HepG2 (cell line): Measurements from ENCODE around the gene LDB2. TPM values are rescaled to one million over a fixed set of nuclear protein-coding genes. Genes with fewer than 3 reads are reported as not detected.
A peak's percentile ranks its signal among the peaks of the same experiment; 100 is the strongest.

Experiments used
- ATAC-seq: fragments of 200-7000 bp; cut with Tn5 transposase; 3 replicates; pipeline ENCODE4 v1.9.1; 2020; ENCODE audit warnings: mild to moderate bottlenecking, moderate library complexity
- BruUV-seq: library from RNA; stranded (reverse); fragments of 400-500 nt; replicated peaks from 2 replicates; lab custom pipeline; 2021; lab: Mats Ljungman, UMichigan
- CTCF ChIA-PET: fragments of 300-600 bp; formaldehyde crosslinking; extraction: SDS; loops from one replicate; lab custom pipeline; 2021; ENCODE audit warnings: low total read pairs, inconsistent platforms, low intra/inter-chr PET ratio; lab: Yijun Ruan, JAX
- POLR2A ChIA-PET: fragments of 350-600 bp; sonication (Branson Sonifier 250); formaldehyde crosslinking; loops from one replicate; lab custom pipeline; 2020; ENCODE audit warnings: antibody characterized with exemption, inconsistent platforms; lab: Yijun Ruan, JAX
- DNase-seq: peaks from one replicate; pipeline ENCODE4 v3.0.0-alpha.2; 2015; ENCODE audit warnings: low spot score
- FAIRE-seq: peaks from 3 replicates; lab custom pipeline; 2011; peaks lifted over from hg19 to GRCh38; lab: Jason Lieb, UNC
- H2AFZ ChIP-seq: one replicate; pipeline ENCODE4 v1.6.1; 2011; ENCODE audit warnings: low read length, inconsistent platforms
- H3K27ac ChIP-seq: fragments of 300-600 bp; 3 replicates; pipeline ENCODE4 v1.8.0; 2011; ENCODE audit warnings: mixed run types, mild to moderate bottlenecking, mixed read lengths, low read length, inconsistent platforms; ENCODE audit not compliant: insufficient read depth; ENCODE audit errors: extremely low read length
- H3K27me3 ChIP-seq, 2 experiments: fragments of 200-600 bp in 1 of 2; 2 replicates in 1 of 2; 3 replicates in 1 of 2; pipeline versions ENCODE4 v1.6.0 to v1.8.0; 2011; ENCODE audit warnings: low read length in 2 of 2, mild to moderate bottlenecking in 2 of 2, moderate library complexity in 2 of 2, inconsistent platforms in 1 of 2; ENCODE audit not compliant: insufficient read depth in 2 of 2, control insufficient read depth in 1 of 2
- H3K36me3 ChIP-seq, 2 experiments: fragments of 200-600 bp in 1 of 2; replicated peaks in 1 of 2; 2 replicates in 1 of 2; 3 replicates in 1 of 2; pipeline versions ENCODE4 v1.5.1 to v1.8.0; 2011; ENCODE audit warnings: low read length in 2 of 2, inconsistent platforms in 1 of 2; ENCODE audit not compliant: insufficient read depth in 2 of 2, control insufficient read depth in 1 of 2
- H3K4me1 ChIP-seq: 2 replicates; pipeline ENCODE4 v1.5.1; 2012; ENCODE audit warnings: low read length, inconsistent platforms; ENCODE audit not compliant: insufficient read depth
- H3K4me2 ChIP-seq: 2 replicates; pipeline ENCODE4 v1.6.0; 2011; ENCODE audit warnings: low read depth, low read length, inconsistent platforms
- H3K4me3 ChIP-seq, 3 experiments: fragments of 200-600 bp in 1 of 3; sonication (generic), shearing (Covaris generic) in 1 of 3; replicated peaks in 1 of 3; 2 replicates each; pipeline ENCODE4 v1.5.1; 2011 to 2016; ENCODE audit warnings: low read length in 3 of 3, inconsistent platforms in 2 of 3, low read depth in 2 of 3, mild to moderate bottlenecking in 2 of 3, control low read depth in 1 of 3, mixed read lengths in 1 of 3; ENCODE audit not compliant: insufficient read depth in 1 of 3
- H3K79me2 ChIP-seq: one replicate; pipeline ENCODE4 v1.6.1; 2011; ENCODE audit warnings: low read length, inconsistent platforms; ENCODE audit not compliant: insufficient read depth
- H3K9ac ChIP-seq: 2 replicates; pipeline ENCODE4 v1.6.0; 2011; ENCODE audit warnings: mild to moderate bottlenecking, low read depth, low read length, inconsistent platforms; ENCODE audit not compliant: insufficient read depth
- H3K9me3 ChIP-seq: 2 replicates; pipeline ENCODE4 v1.5.1; 2012; ENCODE audit warnings: mild to moderate bottlenecking, low read length
- H4K20me1 ChIP-seq: 2 replicates; pipeline ENCODE4 v1.6.0; 2011; ENCODE audit warnings: inconsistent platforms, mild to moderate bottlenecking, low read length, moderate library complexity; ENCODE audit not compliant: insufficient read depth
- ARID5B ChIP-seq: IDR thresholded peaks from 2 replicates; pipeline ENCODE4 v1.4.0; 2020; ENCODE audit warnings: mild to moderate bottlenecking, missing genetic modification reagents
- HDAC2 ChIP-seq: sonication (generic); formaldehyde crosslinking; IDR thresholded peaks from 2 replicates; pipeline ENCODE4 v1.4.0; 2020; ENCODE audit warnings: missing genetic modification reagents
- HIC2 ChIP-seq: sonication (generic); formaldehyde crosslinking; IDR thresholded peaks from 2 replicates; pipeline ENCODE4 v1.9.0; 2022; ENCODE audit warnings: low read depth, missing genetic modification reagents
- HNF4G ChIP-seq, 2 experiments: sonication (generic) in 1 of 2; formaldehyde crosslinking in 1 of 2; IDR thresholded peaks; 2 replicates each; pipeline versions ENCODE4 v1.4.0 to v1.6.1; 2011 to 2020; ENCODE audit warnings: borderline replicate concordance in 2 of 2, low read depth in 2 of 2, mild to moderate bottlenecking in 2 of 2, low read length in 1 of 2, missing genetic modification reagents in 1 of 2, moderate library complexity in 1 of 2
- IKZF4 ChIP-seq: sonication (generic); formaldehyde crosslinking; IDR thresholded peaks from 2 replicates; pipeline ENCODE4 v1.5.1; 2020; ENCODE audit warnings: borderline replicate concordance, mild to moderate bottlenecking, low read depth, missing genetic modification reagents; ENCODE audit errors: not compliant biosample characterization
- MIER2 ChIP-seq: IDR thresholded peaks from 2 replicates; pipeline ENCODE4 v1.6.1; 2016; ENCODE audit warnings: missing biosample characterization, missing genetic modification reagents
- MTF1 ChIP-seq: sonication (generic); formaldehyde crosslinking; IDR thresholded peaks from 2 replicates; pipeline ENCODE4 v1.5.0; 2020; ENCODE audit warnings: missing genetic modification reagents
- PAXIP1 ChIP-seq: sonication (generic); formaldehyde crosslinking; conservative IDR thresholded peaks from 2 replicates; pipeline ENCODE4 v1.4.0; 2020; ENCODE audit warnings: mild to moderate bottlenecking, missing genetic modification reagents, moderate library complexity
- RARA ChIP-seq: IDR thresholded peaks from 2 replicates; pipeline ENCODE4 v1.6.1; 2016; ENCODE audit warnings: missing genetic modification reagents, missing compliant biosample characterization
- RCOR2 ChIP-seq: IDR thresholded peaks from 2 replicates; pipeline ENCODE4 v1.6.1; 2016; ENCODE audit warnings: missing biosample characterization, missing genetic modification reagents
- ZBTB34 ChIP-seq: sonication (generic); formaldehyde crosslinking; IDR thresholded peaks from 2 replicates; pipeline ENCODE4 v1.8.0; 2022; ENCODE audit warnings: mild to moderate bottlenecking, missing genetic modification reagents
- ZBTB38 ChIP-seq: sonication (generic); formaldehyde crosslinking; IDR thresholded peaks from 2 replicates; pipeline ENCODE4 v1.5.1; 2020; ENCODE audit warnings: mild to moderate bottlenecking, missing genetic modification reagents
- WGBS: methylation state at CpG from one replicate; pipeline ENCODE4 v1.1.6; 2017; ENCODE audit warnings: low lambda C conversion rate; 5-methylcytosine and 5-hydroxymethylcytosine counted together
- in situ Hi-C: cut with HindIII; loops from 2 replicates; pipeline ENCODE4 v1.10.0; 2017; ENCODE audit warnings: low pct_unique_long_range_greater_than_20kb; ENCODE audit not compliant: extremely low pct_ligation_motif_present
- intact Hi-C: fragments of 100-400 bp; cut with micrococcal nuclease; formaldehyde crosslinking; loops from one replicate; pipeline ENCODE4 v1.10.0; 2022; ENCODE audit not compliant: unreplicated experiment
- polyA plus RNA-seq, 8 experiments: library from polyadenylated mRNA; depleted of rRNA in 3 of 8; stranded (reverse) in 7 of 8; unstranded in 1 of 8; fragments of >200 nt; fragmentation: Illumina TruSeq in 4 of 8; extraction: Trizol in 4 of 8; gene quantifications; 2 replicates each; pipeline versions ENCODE4 v1.2.1 to v1.2.3, GENCODE V29; 2011 to 2016; ENCODE audit warnings: low read depth in 4 of 8, missing spikeins in 1 of 8, mixed read lengths in 1 of 8; ENCODE audit not compliant: insufficient read depth in 1 of 8
- total RNA-seq, 5 experiments: library from RNA; depleted of rRNA; stranded (reverse); fragments of >200 nt; fragmentation: Illumina TruSeq; extraction: Trizol; gene quantifications; 2 replicates each; pipeline ENCODE4 v1.2.3, GENCODE V29; 2016; ENCODE audit warnings: low read depth in 1 of 5

Gene LDB2
- total and polyA plus RNA-seq, 2 of the 13 experiments (the other 11 are each of a cell fraction or from before 2014, with no cell fraction given), result not detected

GRCh38 chr4:16824278-16824806 is 74.1 kb downstream of the LDB2 start:
- H3K79me2 ChIP-seq, result no peaks in the 10 kb centered on the region
- ChIA-PET POLR2A (interaction anchor here (1.0 to 1.7 kb wide), 2 partner anchors 9 to 12 kb away, joined by 4 to 13 read pairs; no protein-coding TSS in a partner anchor), CTCF (no interaction called here)
- no peak overlapping the region; the same call in 1 of the 2 replicates for H3K9ac ChIP-seq
- 33% methylated on average over 4 of the region's 4 CpGs for whole genome bisulfite sequencing
- peak overlapping the region in 1 of 3 experiments; percentile 34; a peak in 1 of 6 replicates for H3K4me3 ChIP-seq
- in situ Hi-C loops, result no loop called here
- DNase-seq (peak; percentile 89), ATAC-seq (peak; percentile 96), FAIRE-seq (peak; percentile 92)
- BruUV-seq, result no TSS peak
- no peaks in the 10 kb centered on the region for H3K27me3 ChIP-seq
- peak overlapping the region; percentile 63 for H3K27ac ChIP-seq
- no peaks in the 10 kb centered on the region for H3K36me3 ChIP-seq
- H3K4me1 ChIP-seq, result peaks cover 50% of the 10 kb centered on the region
- H3K9me3 ChIP-seq, result no peaks in the 10 kb centered on the region
- H4K20me1 ChIP-seq, result no peaks in the 10 kb centered on the region
- intact Hi-C loops, result loop anchor here (1.0 kb wide), 1 partner anchor 12 kb away; no protein-coding TSS in a partner anchor
- H3K4me2 ChIP-seq, result peak overlapping the region; percentile 45
- H2AFZ ChIP-seq, result no peak overlapping the region
- no peak for TF ChIP-seq HIC2 (CRISPR knock-in tag)
- no peak for TF ChIP-seq IKZF4 (CRISPR knock-in tag)
- 0 out of 2 replicates have a peak, but pooled peaks have one; percentile 34 for TF ChIP-seq HDAC2 (CRISPR knock-in tag)
- no peak for TF ChIP-seq MTF1
- peak; percentile 52; the same call in 1 of the 2 replicates for TF ChIP-seq RCOR2 (CRISPR knock-in tag)
- peak; percentile 67; the same call in 1 of the 2 replicates for TF ChIP-seq ZBTB34 (CRISPR knock-in tag)
- no peak for TF ChIP-seq ZBTB38
- peak; percentile 89 for TF ChIP-seq PAXIP1 (CRISPR knock-in tag)
- peak; percentile 87 for TF ChIP-seq ARID5B (CRISPR knock-in tag)
- peak; percentile 35; the same call in 1 of the 2 replicates for TF ChIP-seq RARA (CRISPR knock-in tag)
- TF ChIP-seq HNF4G (IDR thresholded peaks at IDR 0.05; ENCODE audit: borderline replicate concordance, low read depth, low read length), result peak; percentile 80
- peak; percentile 66 for TF ChIP-seq HNF4G (CRISPR knock-in tag; IDR thresholded peaks at IDR 0.05; ENCODE audit: borderline replicate concordance, low read depth)
- TF ChIP-seq MIER2 (CRISPR knock-in tag), result 0 out of 2 replicates have a peak, but pooled peaks have one; percentile 34
